ENCODE measurements around the gene SLAIN1.
A peak's percentile ranks its signal among the peaks of the same experiment; 100 is the strongest.
"Not testable (repeated sequence)": the region's sequence is repeated elsewhere in the genome, so short reads cannot be mapped to it uniquely, and the experiment has no call there.

Gene SLAIN1

DNA sequence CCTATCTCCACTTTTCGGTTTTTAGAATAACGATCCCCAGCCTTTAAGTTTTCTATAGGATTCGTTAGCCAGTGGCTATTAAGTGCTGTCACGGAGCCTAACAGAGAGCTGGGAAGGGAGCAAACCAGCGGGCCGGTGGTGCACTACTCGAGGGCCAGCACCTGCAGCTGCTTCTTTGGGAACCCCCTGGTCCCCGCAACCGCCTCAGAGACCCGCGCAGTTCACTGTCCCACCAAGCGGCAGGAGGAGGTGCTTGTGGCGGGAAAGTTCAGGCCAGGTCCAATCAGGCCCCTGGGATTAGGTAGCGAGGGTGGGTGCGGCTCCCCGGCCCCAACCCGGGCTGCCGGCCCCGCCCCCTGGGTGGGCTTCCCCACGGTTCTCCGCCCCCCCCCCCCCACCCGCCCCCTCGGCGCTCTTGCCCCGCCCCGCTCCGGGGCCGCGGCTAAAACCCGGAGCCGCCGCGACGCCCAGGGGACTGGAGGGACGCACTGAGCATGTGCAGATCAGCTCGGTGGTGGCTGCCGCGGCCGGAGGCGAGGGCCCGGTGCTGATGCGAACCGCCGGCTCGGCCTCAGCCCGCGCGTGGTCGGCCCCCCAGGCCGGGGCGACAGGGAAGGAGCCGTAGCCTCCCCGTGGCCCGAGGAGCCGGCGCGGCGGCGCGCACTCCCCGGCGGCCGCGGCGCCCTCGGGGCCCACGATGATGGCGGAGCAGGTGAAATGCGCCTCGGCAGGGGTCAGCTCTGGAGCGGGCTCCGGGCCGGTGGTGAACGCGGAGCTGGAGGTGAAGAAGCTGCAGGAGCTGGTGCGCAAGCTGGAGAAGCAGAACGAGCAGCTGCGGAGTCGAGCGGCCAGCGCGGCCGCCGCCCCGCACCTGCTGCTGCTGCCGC is at the start of gene SLAIN1:
TSS of gene SLAIN1 (plus strand) at position 471 of the 887 bp plus-strand sequence. CDS start at position 698, 227 bp downstream.
- peak; percentile 11 to 39 for DNase-seq

DNA sequence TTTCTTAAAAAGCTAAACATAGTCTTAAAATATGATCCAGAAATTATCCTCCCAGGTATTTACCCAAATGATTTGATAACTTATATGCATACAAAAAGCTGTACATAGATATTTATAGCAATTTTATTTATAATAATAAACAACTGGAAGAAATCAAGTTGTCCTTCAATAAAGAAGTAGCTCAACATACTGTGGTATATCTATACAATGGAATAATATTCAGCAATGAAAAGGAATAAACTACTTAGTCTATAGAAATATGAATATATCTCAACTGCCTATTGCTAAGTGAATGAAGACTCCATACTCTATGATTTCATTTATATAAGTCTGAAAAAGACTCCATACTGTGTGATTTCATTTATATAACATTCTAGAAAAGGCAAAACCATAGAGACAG is 47.1 kb upstream of the SLAIN1 start:
- no peak for DNase-seq

DNA sequence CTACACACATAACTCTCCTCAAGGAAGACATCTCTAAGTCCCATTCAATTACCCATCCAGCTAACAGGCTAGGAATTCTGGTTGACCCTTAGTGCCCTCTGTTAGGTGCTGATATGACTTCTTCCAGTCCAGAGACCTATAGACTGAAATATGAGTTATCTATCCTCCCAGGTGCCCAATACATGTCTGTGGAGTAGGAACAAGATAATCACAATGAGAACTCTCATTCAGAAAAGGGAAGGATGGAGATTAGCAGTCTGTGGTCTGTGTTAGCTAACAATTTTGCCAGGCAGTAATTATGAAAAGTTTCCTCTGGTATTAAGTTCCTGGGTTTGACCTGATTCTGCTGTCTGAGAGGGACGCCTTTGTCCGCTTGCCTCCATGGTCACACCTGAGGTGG is 44.2 kb upstream of the SLAIN1 start:
- no peak for DNase-seq

DNA sequence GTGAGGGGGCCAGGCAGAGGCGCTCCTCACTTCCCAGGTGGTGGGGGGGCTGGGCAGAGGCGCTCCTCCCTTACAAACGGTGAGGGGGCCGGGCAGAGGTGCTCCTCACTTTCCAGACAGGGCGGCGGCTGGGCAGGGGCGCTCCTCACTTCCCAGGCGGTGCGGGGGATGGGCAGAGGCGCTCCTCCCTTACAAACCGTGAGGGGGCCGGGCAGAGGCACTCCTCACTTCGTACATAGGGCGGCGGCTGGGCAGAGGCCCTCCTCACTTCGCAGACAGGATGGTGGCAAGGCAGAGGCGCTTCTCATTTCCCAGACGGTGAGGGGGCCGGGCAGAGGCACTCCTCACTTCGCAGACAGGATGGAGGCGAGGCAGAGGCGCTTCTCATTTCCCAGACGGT is 37.5 kb upstream of the SLAIN1 start:
- not testable (repeated sequence) for DNase-seq

DNA sequence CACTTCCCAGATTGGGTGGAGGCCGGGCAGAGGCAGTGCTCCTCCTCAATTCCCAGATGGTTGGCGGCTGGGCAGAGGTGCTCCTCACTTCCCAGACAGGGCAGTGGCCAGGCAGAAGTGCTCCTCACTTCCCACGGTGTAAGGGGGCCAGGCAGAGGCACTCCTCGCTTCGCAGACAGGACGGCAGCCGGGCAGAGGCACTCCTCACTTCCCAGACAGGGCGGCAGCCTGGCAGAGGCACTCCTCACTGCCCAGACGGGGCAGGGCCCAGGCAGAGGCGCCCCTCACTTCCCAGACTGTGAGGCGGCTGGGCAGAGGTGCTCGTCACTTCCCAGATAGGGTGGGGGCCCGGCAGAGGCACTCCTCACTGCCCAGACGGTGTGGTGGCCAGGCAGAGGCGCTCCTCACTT is 36.6 kb upstream of the SLAIN1 start:
- no peak for DNase-seq

DNA sequence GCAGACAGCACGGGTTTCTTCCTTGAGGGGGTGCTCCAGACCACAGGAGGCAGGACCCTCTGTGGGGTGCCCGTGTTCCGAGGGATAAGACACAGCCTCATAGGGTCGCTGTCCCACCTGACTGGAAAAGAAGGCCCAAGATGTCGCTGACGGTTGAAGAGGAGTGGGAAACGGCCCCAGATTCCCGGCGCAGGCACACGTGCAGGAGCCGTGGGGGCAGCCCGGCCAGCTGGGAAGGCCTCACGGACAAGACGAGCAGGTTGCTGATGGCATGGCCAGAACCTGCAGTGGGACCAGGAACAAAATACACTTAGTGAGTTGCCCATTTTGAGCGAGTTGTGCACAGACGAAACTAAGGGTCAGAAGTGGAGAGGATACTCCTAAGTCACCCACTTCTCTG is 35.2 kb upstream of the SLAIN1 start:
- DNase-seq, result not testable (repeated sequence)

DNA sequence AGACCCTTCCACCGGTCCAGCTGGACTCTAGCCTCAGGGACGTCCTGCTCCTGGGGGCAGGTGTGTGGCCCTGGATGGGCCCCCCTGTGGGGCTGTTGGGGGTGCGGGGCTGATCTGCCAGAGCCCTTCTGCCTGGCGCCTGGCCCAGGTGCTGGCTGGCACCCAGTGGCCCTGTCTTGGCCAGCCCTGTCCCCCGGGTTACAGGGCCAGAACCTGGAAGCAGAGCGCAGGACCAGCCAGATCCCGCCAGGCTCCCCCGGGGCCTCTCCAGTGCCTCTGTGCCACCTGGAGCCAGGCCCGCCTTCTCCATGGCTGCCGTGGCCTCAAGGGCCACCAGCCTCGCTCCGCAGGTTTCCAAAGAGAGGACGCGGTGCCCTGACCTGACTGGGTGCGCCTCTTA is 34.7 kb upstream of the SLAIN1 start:
- not testable (repeated sequence) for DNase-seq

DNA sequence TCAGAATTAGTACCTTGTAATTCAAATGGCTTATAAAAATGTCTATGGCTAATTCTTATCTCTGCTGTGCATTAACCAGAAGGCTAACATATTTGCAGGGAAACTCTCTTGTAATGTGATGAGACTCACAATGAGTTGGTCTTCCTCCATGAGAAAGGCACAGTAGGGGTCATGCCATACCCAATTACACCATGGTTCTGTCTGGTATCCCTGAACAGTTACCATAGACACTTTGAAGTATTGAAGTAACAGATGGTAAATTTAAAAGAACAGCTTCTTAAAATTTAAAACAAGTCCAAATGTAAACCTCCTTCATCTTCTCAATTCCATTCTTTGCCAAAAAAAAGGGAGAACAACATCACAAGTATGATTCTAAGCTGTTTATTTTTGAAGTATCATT is 22.6 kb upstream of the SLAIN1 start:
- DNase-seq, result no peak

DNA sequence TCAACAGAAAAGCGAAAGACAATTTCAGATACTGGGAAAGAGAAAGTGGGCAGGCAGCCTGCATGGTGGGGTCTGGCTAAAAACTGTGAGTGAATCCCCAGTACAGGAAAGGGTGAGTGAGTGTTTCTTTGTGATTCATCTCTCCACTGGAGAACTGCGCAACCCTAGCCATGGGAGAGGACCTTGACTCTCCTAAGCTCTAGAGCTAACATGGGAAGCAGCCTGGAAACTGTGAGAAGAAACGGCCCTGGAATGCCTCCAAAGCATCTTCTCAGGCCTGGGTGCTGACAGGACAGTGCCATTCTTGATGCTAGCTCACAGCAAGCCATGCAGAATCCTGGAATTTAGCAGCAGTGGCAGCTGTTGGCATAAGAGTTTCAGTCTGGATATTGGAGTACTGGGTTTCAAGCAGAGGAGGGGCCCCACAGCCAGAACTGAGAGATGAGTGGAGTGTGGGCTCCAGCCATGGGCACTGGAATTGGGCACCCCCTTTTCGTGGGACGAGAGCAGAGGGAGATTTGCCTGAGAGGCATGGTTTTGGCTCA is 18.7 kb upstream of the SLAIN1 start:
- no peak for DNase-seq

DNA sequence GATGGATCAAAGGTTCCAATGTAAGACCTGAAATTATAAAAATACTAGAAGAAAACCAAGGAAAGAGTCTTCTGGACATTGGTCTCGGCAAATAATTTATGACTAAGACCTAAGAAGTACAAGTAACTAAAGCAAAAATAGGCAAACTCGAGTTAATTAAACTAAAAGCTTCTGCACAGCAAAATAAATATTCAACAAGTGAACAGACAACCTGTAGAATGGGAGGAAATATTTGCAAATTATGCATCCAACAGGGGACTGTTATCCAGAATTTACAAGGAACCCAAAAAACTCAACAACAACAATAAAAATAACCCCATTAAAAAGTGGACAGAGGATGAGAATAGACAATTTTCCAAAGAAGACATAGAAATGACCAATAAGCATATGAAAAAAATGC is 9.7 kb upstream of the SLAIN1 start:
- no peak for DNase-seq

DNA sequence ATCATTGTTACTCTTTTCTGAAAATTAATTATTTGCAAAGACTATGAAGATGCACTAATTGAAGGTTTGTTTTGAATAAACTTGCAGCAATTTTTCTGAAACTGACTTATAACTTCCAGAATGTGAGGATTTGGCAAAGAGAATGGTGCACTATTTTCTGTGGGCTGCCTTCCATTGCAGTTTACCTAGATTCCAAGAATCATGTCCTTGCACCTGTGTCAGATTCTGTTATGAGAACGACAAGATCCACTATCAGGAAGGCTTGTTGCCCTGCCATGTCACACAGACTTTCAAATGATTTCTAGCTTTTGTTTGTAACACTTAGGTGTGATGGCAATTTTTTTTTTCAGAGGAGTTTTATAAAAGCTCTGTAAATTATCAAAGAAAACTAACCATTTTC is 5.6 kb upstream of the SLAIN1 start:
- no peak for DNase-seq

DNA sequence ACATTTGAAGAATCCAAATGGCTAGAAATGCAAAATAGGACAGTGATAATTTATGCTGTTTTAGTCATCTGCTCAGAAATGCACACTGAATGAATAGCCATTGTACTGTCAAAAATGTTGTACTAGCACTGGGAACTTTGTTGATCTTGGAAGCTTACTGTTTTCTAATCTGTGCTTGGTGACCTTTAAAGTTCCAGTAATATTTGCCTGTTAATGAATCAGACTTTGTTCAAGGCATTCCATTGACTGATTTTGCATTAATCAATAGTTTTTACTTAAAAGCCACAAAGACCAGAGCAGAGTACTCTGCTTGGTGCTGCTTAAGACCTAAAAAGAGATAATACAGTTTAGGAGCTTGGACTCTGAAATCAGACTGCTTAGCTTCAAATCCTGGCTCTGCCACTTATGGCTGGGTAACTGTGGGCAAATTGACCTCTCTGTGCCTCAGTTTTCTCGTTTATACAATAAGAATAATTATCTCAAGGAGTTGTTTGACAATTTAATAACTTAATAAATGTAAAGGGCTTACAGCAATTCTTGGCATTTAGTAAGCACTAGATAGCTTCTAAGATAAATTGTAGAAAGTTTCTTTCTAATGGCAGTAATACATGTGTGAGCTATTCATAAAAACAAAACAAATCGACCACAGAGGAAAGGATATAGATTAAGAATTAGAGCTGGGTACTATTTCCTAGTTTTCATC is 4.6 kb upstream of the SLAIN1 start:
- DNase-seq, result no peak

DNA sequence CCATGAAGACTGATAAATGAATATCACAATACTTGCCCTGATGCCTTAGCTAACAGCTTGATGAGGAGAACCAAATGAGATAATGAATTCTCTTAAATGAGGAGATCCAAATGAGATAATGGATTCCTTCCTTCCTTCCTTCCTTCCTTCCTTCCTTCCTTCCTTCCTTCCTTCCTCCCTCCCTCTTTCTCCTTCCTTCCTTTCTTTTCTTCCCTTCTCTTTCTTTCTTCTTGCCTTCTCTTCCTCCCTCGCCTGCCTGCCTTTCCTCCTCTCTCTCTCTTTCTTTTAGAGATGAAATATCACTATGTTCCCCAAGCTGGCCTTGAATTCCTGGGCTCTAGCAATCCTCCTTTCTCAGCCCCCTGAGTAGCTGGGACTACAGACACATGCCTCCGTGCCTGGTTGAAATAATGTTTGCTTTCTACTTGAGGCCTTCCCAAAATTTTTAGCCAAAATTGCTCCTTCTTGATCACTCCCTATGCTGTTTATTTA is 4.0 kb upstream of the SLAIN1 start:
- DNase-seq, result no peak

DNA sequence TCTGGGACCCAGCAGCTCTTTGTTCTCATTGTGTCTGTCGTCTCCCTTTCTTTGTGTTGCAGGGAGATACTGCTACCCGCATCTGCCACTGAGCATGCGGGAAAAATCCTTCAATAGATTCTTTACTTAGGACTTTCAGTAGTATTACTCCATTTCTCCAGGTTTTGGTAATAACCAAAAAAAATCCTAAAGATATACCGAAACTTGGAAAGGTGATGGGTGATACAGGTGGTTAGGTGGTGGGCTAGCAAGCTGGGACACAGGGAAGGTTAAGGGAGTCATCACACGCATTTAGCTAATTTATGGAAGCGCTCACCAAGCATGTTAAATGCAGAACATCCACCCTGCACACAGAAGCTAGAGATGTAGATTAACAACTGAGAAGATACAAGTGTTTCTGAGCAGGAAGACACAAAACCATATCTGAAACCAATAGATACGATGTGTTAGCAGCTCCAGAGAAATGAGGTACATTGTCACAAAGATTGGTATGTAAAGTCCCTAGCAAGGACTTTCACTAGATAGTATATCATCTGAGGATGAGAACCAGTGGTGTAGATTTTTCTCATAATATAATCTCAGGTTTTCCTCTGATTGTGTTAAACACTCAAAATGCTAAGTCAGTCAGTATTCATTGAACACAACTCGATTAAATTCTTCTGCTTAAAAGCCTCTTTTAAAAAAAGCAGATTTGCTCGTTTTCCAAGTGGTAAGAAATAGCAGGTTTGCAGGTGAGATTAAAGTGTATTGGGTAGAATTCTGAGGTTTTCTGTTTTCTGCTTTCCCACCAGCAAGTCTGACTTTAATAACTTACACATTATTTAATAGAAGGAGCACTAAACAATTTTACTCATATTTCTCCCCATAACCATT is 1.2 kb upstream of the SLAIN1 start:
- peak in 1 of 2 donors; percentile 1 for DNase-seq

DNA sequence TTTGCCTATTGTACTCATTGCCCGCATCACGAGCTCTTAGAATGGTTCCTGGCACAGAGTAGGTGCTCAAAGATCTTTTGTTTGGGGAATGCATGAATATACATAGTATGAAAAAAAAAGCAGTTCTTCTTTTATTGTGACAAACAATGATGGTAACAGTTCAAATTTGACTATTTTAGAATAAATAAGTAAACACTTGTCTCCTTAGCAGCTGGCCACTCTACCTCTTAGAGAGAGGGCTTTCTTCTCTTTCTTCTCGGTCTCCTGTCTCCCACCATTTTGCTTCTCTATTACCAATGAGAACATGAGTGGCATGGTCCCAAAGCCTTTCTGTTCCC is 639 bp upstream of the SLAIN1 start:
- no peak for DNase-seq

DNA sequence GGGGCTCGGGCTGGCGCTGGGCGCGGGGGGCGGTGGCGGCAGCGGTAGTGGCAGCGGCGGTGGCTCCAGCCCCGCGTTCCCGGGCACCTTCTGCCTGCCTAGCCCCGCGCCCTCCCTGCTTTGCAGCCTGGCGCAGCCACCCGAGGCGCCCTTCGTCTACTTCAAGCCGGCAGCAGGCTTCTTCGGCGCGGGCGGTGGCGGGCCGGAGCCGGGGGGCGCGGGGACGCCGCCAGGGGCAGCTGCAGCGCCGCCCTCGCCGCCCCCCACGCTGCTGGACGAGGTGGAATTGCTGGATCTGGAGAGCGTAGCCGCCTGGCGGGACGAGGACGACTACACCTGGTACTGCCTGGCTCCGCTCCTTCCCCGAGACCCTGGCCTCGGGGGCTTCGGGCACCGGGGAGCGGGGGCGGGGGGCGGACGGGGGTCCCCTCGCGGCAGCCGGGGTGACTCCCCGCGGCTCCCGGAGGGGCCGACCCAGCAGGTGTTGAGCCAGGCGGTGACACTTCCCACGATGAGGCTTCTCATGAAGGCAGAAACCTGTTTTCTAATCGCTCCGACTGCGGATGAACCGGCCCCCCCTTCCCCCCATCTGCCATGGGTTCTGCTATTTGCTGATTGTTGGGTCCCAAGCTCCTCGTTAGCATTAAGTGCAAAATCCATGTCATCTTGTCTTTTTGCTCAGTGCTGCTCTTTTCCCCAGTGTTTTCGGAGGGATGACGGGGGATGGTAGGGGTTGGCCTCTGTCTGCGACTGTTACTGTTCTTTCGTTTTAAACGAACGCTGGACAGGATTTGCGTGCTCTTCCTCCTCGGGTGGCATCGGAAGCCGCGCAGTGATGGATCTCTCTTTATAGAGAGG is 943 bp downstream of the SLAIN1 start:
- DNase-seq, result peak; percentile 14 to 37

DNA sequence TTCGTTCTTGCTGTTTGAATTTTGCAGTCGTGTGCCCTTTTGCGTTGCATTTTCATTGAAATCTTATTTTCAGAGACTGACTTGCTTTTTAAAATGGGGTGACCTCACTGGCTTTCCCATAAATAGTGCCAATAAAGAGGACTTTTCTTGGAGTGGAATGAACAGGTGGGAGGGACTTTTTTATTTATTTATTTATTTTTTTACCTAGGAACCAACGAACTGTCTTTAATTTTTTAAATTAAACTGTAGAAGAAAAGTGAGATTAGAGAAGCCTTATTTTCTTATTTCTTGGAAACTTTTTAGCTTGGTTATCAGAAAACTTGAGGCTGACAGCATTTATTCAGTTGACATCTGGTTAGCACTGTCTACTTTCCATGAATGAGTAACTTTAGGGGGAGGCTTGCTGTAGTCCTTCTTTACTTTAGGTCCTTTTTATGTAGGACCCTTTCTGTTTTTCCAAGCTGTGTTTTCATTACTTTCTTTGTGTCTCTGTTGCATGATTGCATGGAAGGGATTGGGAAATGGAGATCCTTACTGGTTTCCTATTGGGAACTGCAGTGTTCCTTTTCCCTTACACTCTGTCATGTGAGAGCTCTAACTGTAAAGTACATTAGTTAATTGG is 1.7 kb downstream of the SLAIN1 start:
- DNase-seq, result no peak

DNA sequence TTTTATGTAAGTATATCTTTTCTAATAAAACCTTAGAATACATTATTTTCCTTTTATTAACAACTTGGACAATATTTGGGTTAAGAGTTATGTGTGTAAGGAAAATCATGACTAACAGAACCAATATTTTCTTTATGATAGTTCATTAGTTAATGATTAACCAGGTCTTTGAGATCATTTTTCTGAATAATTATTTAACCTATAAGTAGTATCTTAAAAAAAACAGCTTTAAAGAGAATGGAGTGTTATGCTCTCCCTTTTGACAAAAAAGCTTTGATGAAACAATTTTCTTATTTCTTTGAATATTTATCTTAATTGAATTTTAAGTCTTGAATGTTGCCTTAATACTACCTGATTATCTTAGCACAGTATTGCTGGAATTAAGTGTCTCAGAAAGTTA is 3.8 kb downstream of the SLAIN1 start:
- no peak for DNase-seq

DNA sequence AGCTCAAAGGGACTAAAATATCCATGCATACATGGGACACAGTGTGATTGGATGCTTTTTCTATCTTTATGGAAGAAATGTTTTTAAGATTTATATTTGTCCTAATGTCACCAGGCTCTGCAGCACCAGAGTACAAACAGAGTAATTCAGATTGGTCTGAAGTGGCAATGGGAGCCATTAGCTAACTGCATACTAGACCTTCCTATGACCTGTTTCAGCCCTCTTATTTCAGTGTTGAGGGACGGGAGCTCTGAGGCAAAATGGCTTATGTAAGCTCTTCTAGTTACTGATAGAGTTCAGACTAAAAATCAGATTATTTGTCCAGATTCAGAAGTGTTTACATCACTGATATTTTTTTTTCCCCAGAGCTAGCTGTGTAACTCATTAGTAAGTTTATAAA is 4.9 kb downstream of the SLAIN1 start:
- no peak for DNase-seq

DNA sequence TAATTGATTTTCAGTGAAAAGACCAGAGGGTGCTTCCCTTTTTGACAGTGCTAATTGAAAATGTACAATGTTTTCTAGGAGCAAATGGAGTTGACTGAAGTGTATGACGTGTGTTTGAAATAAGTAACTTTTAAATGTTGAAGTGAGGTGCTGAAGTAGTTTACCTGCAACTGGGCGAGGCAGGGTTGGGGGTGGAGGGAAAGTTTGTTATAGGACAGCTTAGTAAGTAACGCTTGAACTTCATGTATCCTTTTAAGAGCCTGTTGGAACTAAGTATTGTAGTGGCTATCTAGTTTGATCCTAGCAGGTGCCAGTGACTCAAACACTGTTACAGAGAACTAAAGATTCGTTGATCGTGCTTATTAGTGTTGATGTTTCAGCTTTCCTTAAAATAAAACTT is 5.9 kb downstream of the SLAIN1 start:
- DNase-seq, result no peak

DNA sequence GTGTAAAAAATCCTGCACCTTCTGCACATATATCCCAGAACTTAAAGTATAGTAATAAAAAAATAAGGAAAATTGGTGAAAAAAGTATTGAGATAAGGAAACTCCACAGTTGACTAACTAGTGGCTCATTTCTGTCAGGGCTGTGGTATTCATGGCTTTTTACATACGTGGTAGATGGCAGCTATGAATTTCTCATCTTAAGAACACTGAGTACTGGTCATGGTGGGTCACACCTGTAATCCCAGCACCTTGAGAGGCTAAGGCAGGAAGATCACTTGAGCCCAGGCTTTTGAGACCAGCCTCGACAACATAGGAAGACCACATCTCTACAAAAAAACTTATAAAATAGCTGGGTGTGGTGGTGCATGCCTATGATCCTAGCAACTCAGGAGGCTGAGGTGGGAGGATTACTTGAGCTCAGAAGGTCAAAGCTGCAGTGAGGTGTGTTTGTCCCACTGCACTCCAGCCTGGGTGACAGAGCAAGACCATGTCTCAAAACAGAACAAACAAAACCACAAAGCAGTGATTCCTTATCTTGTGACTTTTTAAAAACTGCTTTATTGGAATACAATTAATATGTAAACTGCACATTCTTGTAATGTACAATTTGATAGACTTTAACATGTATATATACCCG is 16.8 kb downstream of the SLAIN1 start:
- no peak for DNase-seq

Data from inflammatory macrophage treated with lipopolysaccharide for 1 hour (primary cell).